Epidermal melanocyte (primary cell): ENCODE data around the gene SLC2A3.
"Not testable (repeated sequence)": the region's sequence is repeated elsewhere in the genome, so short reads cannot be mapped to it uniquely, and the experiment has no call there.

Experiments used
- DNase-seq: peaks from one replicate; pipeline ENCODE4 v3.0.0; 2011; ENCODE audit warnings: low spot score; ENCODE audit not compliant: insufficient read length

SLC2A3 gene

GRCh38 chr12:7951671-7952070, 15.7 kb upstream of the SLC2A3 start:
- DNase-seq = no peak

GRCh38 chr12:7950230-7950943, 14.4 kb upstream of the SLC2A3 start:
- DNase-seq = not testable (repeated sequence)

- DNase-seq = no peak
Observed at GRCh38 chr12:7948589-7949260, 12.7 kb upstream of the SLC2A3 start.

- DNase-seq = no peak
Observed at GRCh38 chr12:7947011-7947410, 11.0 kb upstream of the SLC2A3 start.

GRCh38 chr12:7944760-7945159, 8.8 kb upstream of the SLC2A3 start:
- DNase-seq = not testable (repeated sequence)

- no peak for DNase-seq
Observed at GRCh38 chr12:7940906-7941305, 4.9 kb upstream of the SLC2A3 start.

- no peak for DNase-seq
Observed at GRCh38 chr12:7937833-7938506, 2.0 kb upstream of the SLC2A3 start.

- DNase-seq = no peak
Observed at GRCh38 chr12:7934889-7935492, 996 bp downstream of the SLC2A3 start.

GRCh38 chr12:7934091-7934888, 1.7 kb downstream of the SLC2A3 start:
- DNase-seq = no peak

- peak; percentile 87 for DNase-seq
Observed at GRCh38 chr12:7933255-7933726, 2.7 kb downstream of the SLC2A3 start.

GRCh38 chr12:7932599-7933240, 3.3 kb downstream of the SLC2A3 start:
- DNase-seq = not testable (repeated sequence)

- no peak for DNase-seq
Observed at GRCh38 chr12:7929083-7929792, 6.7 kb downstream of the SLC2A3 start.

- no peak for DNase-seq
Observed at GRCh38 chr12:7927470-7927869, 8.5 kb downstream of the SLC2A3 start.

GRCh38 chr12:7926068-7926666, 9.8 kb downstream of the SLC2A3 start:
- DNase-seq = not testable (repeated sequence)

- no peak for DNase-seq
Observed at GRCh38 chr12:7923241-7924236, 12.4 kb downstream of the SLC2A3 start.

- not testable (repeated sequence) for DNase-seq
Observed at GRCh38 chr12:7921181-7921580, 14.8 kb downstream of the SLC2A3 start.

- DNase-seq = not testable (repeated sequence)
Observed at GRCh38 chr12:7918268-7918590, 17.8 kb downstream of the SLC2A3 start.
